Activated naive CD4-positive, alpha-beta T cell treated with anti-CD3 and anti-CD28 coated beads, Interleukin-2, amount 50 U/mL, for 16 hours (primary cell): ENCODE data around the gene AANAT.
"Not testable (repeated sequence)": the region's sequence is repeated elsewhere in the genome, so short reads cannot be mapped to it uniquely, and the experiment has no call there.

ENCODE experiments used
- DNase-seq: peaks from one replicate; pipeline ENCODE4 v3.0.0-alpha.2; 2020

The AANAT gene

DNA sequence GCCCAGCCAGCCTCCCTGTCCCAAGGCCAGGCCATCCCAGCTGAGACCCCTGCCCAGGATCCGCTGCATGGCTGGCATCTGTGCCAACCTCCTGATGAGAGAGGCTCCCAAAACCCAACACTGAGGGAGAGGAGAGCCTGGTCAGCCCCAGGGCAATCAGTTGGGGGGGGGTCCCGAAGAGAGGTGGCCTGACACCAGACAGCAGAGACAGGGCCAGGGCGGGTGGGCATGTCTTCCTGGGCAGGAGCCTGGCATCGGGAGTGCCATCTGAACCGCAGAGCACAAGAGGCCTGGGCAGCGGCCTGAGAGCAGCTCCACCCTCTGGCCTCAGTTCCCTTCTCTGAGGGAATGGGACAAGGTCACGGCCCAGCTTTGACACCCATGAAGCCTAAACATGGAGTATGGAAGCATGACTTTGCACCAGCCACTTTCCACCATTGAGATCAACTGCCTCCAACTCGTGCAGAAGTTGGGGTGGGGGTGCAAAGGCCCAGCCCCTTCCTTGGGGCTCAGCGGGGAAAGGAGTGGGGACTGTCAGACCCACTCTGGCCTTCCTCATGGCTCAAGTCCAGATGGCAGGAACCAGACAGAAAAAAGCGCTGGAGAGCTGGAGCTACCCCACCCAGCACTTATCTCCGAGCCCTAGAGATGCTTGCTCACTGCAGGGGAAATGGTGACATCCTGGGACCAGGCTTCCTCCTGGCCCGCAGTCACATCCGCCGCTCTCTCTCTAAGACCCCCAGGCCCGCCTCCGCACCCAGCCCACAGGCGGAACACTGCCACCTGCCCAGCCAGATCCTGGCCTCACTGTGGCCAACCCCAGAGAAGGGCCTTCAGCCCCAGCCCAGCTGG lies 24.1 kb downstream of the AANAT start:
- DNase-seq, result no peak

DNA sequence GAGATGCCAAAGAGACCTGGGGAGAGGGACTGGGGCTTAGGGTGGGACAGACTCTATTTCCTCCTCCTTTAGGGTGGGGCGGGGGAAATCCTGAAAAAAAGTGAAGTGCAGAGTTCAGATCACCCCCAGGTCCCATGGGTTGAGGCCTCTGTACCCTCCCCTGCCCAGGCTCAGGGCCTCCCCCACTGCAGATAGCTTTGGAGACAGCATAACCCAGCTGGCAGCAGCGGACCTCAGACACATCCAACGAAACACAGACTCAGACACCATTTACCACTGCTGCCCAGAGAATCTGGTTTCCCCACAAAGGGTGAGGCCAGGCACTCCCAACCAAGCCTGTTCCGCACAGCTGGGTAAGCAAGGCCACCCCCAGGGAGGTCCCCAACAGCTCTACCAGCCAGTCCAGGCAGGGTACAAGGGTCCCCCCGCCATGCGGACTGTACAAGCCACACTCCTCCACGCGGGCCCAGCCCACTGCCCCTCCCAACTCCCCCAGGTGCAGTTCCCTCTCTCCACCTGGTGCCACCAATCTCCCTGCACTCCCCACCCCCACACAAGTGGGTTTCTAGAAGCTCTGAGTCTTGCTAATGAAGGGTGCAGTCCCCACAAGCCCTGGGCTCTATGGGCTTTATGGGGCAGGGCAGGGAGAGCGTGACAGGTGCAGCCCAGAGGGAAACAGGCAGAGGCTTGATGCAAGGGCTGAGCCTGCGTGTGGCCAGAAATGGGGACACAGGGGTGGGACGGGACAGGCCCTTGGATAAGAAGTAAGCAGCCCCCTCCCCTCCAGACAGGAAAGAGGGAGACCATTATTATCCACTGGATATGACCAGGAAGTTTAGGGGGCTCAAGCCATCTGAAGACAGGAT lies 25.0 kb downstream of the AANAT start:
- no peak for DNase-seq

DNA sequence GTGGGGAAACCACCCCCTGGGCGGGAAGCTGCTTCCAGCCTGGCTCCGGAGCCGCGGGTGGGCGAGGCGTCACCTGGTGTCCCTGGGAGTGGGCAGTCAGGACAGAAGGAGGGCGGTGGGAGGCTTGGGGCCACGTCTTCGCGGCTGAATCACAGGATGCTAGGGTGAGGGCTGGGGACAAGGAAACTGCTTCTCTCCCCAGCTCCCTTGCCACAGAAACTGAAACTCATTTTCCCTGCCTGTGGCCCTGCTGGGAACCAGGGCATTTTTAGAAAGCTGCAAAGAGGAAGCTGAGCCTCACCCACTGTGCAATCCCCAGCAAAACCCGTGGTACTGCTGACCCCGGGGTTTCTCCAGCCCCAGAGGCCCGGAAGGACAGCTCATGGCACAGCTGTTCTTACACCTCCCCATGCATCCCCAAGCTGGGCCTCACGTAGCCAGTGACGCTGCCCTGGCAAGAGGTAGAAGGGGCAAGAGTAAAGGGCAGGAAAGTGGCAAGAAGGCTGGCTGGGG lies 25.6 kb downstream of the AANAT start:
- no peak for DNase-seq

DNA sequence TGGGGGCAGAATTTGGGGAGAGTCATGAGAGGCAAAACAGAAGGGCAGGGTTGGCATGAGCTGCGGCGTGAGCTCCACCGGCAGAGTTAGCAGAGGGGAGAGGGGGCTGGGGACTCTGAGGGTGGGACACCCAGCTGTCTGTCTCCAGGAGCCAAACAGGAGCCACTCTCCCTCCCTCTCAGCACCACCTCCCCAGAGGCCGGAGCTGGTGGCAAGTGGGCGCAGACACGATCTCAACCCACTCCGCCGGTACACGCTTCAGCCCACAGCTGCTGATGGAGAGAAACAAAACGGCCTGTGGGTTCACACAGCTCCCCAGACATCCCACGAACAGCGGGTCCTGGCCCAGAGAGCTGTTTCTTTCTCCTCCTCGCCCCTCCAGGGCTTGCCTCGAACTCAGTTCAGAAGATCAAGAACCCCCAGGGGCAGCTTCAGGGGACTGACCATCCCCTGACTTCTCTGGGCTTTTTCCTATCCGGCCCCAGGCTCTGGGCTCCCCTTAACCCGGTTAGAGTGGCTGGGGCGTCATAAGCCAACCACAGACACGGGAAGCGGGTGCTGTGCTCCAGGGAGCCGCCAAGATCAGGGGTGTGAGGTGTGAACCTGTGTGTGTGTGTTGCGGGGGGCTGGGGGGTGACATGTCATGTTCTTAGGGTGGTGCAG lies 26.2 kb downstream of the AANAT start:
- no peak for DNase-seq

DNA sequence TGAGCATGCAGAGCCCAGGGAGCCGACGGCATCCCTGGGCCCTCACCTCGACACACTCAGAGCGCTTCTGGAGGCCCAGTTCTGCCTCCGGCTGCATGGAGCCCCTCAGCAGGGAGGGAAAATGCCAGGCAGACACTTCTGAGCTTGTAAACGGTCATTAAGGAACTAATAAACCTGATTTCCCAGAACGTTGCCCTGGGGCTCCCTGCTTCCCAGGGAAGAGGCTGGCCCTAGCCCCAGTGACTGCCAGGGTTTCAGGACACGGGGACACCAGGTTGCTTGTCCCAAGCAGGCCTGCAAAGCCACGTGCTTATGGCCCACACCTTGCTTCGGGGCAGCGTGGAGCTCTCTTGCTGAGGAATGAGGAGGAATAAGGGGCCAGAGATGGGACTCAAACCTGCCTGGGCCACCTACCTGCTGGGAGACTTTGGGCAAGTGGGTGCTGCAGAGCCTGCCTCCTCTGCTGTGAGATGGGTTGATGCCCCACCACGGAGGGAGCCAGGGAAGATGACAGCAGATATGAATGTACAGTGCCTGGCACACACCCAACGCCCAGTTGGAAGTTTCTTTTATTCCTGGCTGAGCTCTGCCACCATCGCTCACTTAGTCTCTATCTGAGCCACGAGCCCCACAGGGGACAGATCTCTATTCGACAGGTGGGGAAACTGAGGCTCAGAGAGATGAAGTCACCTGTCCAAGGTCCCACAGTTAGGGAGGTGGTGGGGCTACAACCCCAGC lies 28.4 kb downstream of the AANAT start:
- DNase-seq, result no peak

DNA sequence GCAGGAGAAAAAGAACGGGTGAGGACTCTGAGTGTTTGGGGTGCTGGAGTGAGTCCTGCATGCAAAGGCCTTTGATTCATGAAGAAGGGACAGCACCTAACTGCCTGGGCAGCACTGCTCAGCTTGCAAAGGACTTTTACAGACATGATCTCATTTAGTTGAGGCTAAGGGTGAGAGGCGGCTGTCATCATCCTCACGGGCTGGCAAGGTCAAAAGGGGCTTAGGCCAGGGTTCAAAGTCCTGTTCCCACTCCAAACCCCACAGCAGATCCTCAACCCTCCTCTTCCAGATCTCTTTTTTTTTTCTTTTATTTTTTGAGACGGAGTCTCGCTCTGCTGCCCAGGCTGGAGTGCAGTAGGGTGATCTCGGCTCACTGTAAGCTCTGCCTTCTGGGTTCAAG lies 29.1 kb downstream of the AANAT start:
- no peak for DNase-seq

DNA sequence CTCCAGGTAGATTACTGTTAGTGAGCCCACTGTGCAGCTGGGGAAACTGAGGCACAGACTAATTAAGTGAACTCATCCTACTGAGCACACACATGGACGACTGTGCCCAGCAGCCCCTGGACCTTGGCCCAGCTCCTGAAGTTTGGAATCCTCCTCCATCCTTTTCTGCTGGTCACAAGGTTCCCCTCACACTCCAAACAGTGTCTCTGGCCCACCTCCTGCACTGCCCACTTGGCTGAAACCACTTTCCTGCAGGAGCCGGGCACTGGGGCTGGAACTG lies 30.2 kb downstream of the AANAT start:
- DNase-seq, result no peak

DNA sequence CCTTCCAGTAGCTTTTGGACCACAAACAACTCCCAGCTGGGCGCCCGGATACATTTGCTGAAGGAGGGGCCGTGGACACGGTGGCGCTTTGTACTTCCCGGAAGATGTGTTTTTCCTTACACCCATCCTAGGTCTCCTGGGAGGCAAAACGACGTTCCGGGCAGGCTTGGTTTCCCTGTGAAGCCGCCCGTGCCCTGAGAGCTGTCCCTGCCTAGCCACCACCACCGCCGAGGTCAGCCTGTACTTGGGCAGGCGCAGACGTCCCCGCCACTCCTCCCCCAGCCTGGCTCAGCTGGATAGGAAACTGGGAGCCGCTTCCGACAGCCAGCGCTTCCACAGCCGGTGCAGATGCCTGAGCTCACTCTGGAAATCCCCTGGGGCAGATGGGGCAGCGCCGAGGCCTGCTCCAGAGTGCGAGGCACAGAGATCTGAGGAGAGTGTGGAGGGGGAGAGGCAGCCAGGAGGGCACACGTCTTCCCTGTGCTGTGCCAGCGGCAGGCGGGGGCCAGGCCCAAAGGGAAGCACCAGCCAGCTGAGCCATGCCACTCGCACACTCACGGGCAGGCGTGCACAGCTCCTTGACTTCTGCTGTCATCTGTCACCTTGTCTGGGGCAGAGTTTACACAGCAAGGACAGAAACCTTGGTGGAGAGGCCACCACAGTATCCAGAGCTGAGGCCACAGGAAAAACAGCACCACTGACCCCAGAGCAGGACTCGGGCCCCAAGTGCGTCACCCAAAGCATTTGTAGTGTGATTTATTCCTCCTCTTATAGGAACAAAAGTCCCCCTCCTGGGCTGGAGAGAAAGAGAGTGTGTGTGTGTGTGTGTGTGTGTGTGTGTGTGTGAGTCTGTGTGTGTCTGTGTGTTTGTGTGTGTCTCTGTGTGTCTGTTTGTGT lies 30.8 kb downstream of the AANAT start:
- no peak for DNase-seq

DNA sequence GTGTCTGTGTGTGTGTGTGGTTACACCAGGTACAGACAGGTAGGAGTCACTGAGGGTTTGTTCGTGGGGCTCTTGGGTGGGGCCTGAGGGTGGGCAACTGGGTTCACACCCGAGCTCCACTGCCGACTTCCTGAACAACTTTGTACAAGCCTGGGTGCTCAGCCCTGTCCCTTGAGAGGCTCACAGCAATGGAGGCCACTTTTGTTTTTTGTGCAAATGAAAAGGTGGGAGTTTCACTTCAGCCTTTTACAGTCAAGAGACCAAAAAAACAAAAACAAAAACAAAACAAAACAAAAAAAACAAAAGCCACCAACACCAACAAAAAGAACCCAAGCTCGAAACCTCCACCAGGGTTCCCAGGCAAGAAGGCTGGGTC lies 31.5 kb downstream of the AANAT start:
- DNase-seq, result no peak

DNA sequence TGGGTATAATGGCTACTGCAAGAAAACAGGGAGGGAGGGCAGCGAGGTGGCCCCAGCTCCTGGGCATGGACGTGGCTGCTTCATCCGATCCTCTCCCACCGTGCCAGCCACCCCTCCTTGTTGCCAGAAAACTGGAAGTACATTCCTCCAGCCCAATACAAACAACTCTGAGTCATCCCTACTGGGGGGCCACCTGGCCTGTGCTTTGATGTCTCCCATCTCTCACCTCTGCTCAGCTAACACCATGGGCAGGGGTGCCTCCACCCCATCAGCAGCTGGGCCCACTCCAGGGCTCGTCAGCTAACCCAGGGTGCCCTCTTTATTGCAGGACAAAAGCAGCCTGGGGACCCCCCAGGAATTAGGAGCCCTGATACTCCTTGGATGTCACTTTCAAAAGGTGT lies 31.9 kb downstream of the AANAT start:
- no peak for DNase-seq

DNA sequence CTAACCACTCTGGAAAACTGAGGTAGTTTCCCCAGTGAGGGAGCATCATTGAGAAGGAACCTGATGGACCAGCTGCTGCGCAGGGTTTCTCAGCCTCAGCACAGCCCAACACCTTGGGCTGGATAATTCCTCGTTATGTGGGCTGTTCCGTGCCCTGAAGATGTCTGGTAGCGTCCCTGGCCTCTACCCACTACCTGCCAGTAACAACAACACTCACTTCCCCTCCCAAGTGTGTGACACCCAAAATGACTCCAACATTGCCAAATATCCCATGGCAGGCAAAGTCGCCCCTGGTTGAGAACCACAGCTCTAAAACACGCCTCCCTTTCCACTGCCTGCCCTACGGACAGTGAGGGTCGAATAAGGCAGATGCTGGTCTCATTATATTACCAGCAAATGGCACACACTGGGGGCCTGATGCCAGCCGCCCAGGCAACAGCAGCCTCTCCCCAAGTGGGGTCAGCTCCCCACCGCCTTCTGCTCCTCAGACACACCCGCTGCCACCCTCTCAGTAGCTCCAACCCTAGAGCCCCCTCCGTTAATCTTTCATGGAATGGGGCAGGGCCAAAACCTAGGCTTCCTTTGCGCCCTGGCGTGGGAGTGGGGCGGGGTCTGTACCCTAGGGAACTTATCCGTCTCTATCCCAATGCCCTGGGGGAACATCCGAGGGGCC lies 32.8 kb downstream of the AANAT start:
- DNase-seq, result no peak

DNA sequence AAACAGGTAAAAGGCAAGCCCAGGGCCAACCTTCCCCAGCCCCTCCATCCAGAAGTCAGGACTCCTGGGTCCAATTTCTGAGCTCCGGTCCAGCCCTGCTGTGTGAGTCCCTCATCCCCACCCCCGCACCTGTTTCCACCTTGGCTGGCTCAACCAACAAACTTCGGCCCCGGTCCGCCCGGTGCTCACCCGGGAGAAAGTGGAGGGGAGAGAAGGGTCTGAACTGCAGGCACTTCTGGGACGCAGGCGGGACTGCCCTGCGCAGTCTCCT lies 33.3 kb downstream of the AANAT start:
- no peak for DNase-seq

DNA sequence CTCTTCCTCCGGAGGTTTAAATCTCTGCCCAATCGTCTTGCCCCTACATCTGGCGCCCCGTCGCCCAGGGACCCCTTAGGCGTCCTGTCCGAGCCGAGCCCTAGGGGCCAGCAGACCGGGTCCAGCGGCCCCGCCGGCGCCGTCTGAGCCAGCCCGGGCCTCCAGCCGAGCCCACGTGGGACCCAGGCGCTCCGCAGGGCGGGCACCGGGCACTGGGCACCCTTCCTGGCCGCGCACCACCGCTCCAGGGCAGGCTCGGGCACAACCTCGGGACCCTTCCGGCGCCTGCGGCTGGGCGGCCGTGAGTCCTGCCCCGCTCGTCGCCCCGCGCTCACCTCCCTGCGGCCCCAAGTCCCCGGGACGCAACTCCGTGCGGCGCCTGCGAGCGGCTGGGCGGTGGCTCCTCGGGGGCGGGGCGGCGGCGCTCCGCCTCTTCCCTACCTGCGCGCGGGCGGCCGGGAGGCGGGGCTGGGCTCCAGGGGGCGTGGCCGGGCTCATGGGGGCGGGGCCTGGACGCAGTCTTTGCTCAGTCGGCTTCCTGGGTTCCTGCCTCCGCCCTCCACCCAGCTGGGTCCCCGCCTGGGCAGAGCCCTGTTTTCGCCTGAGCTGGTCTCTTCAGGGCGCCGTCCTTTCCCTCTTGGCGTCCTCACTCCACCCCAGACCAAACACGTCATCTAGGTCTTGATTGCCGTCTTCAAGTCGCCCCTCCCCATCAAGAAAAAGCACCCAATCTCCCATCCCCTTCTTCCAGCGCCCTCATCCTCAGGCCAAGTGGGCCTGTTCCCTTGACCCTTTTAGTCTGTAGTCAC lies 33.8 kb downstream of the AANAT start, which contains the start of gene RHBDF2:
Gene RHBDF2 (minus strand): TSS at position 406 of the 809 bp plus-strand sequence. CDS start 19,899 bp downstream, outside the sequence.
- peak; percentile 93 for DNase-seq

DNA sequence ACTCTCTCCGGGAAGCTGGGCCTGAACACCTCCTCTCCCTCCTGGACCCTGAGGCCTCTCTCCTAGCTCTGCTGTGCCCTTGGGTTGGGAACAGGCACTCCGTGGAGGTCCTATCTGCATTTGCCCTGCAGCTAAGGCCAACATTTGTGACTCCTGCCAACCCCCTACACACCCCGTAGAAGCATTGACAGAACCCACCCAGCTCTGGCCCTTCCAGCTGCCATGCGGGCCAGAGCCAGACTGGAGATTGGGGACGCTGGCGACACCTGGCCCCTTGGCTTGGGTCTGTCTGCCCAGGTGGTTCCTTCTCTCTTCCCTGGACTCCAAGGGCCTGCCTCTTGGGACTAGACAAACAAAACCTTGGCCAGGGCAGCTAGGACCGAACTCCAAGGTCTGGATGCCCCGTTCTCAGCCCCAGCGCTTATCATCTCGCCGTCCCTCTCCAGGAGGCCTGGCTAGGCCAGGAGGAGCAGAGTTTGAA lies 34.5 kb downstream of the AANAT start:
- DNase-seq, result no peak

DNA sequence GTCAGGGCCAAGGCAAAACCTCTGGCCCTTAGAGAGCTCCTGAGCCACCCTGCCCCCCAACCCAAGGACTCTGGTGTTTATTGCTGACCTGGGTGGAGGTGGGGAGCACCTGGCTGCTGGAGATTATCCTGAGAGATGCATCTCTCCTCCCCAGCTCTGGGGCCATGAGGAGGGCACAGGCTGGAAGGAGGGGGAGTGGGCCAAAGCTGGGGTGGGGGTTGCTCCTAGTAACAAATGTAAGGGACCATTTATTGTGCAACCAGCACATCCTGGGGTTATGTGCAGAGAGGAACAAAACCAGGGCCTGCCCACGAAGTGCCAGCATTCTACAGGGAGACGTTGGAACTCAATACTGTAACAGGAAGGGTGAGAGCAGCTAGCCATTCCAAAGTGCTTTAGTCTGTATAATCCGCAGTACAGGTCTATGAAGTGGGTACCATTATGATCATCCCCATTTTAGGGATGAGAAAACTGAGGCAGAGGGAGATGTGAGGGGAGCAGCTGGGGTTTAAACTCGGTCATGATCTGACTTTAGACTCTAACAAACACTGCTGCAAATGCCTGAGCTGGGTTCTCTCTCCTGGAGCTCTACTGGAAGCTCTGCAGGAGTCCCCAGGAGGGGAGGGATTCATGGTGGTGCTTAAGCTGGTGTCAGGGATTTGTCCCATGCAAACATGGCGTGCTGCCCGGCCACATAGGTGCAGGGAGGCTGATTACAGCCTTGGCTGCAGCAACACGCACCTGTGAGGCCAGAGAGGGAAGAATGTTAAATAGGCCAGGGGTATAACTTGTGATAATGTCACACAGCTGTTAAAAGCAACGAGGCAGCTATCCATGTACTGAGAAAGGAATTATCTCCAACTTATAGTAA lies 35.2 kb downstream of the AANAT start:
- no peak for DNase-seq

DNA sequence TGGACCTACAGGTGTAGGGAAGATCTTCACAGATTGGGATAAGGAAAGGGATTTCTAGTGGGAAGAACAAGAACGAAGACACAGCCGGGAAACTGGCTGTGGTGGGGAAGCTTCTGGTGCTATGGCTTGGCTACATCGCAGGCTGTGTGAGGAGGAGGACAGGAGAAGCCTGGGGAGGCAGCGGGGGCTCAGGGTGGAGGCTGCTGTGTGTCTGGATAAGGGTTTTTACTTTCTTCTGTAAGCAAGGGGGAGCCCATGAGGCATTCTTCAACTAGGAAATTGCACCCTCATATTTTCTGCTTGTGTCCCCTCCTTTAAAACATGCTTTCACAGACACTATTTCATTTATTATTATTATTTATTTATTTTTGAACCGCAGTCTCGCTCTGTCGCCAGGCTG lies 36.7 kb downstream of the AANAT start:
- no peak for DNase-seq

DNA sequence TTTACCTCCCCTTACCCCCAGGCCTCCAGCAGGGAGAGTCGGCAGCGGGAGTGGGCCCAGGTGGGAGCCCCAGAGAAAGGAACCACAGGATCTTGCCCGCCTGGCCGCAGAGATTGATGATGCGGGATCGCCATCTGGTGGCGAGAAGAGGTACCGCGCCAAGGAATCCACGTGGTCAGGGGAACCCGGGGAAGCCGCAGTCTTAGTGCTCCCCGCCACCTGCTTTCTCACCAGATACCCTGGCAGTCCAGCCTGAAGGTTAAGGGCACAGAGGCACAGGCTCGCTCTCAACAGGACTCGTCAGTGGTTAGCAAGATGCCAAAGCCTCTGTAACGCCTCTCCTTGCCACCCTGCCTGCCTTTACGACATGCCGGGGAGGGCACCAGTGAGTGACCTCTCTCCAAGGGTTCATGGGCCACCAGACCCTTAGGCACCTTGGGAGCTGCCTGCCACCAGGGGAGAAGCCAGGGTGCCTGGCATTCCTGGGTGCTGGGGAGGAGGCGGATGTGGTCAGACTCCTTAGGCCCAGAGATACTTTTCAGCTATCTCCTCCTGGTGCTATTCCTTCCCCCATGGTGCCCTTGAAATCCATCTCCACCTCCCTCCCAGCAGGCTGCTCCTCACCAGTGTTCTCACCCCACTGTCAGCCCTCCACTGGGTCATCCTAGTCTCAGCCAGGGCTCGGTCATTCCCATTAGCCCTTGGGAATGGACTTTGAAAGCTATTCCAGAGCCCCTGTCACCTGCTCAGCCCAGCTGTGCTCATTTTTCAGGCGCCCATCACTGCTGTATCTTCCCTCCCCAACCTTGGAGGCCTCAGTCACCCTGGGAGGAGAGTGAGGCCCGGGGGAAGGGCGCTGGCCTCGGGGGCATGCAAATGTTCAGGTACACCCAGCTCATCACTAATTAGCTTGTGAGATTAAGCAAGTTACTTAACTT lies 39.3 kb downstream of the AANAT start:
- DNase-seq, result peak; percentile 85

DNA sequence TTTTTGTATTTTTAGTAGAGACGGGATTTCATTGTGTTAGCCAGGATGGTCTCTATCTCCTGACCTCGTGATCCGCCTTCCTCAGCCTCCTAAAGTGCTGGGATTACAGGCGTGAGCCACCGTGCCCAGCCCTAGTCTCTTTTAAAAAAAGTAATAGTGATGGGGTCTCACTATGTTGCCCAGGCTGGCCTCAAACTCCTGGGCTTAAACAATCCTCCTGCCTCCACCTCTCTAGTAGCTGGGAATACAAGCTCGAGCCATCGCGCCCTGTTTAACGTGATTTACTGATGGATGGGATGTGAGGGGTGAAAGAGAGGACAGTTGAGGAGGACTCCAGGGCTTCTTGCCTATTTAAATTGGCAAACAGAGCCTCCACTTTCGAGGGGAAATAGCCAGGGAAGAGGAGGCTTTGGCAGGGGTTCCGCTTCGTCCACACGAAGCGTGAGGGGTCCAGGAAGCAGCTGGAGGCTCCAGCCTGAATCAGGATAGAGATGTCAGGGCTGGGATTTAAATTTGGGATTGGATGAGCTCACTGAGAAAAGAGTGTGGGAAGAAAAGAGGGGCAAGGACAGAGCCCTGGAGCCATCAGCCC lies 41.2 kb downstream of the AANAT start:
- DNase-seq, result not testable (repeated sequence)
